Heart right ventricle (tissue), 16 donors: Measurements from ENCODE around the gene DOC2B. TPM values are rescaled to one million over a fixed set of nuclear protein-coding genes. Genes with fewer than 3 reads are reported as not detected.
"Not testable (repeated sequence)": the region's sequence is repeated elsewhere in the genome, so short reads cannot be mapped to it uniquely, and the experiment has no call there.

ENCODE experiments used
- ATAC-seq, 8 donors: fragments of 200-7000 bp; cut with Tn5 transposase; one replicate each; pipeline ENCODE4 v1.9.1; 2020; ENCODE audit warnings: mild to moderate bottlenecking in 8 of 8, moderate library complexity in 8 of 8, moderate number of reproducible peaks in 1 of 8
- DNase-seq, 2 donors: peaks; one replicate each; pipeline ENCODE4 v3.0.0-alpha.2; 2020
- H3K27ac ChIP-seq, 10 donors: fragments of 200-600 bp; sonication (generic) in 2 of 10; one replicate each; pipeline versions ENCODE4 v1.5.0 to v1.8.0; 2020 to 2022; ENCODE audit warnings: mild to moderate bottlenecking in 3 of 10
- H3K27me3 ChIP-seq, 7 donors: fragments of 200-600 bp; one replicate each; pipeline ENCODE4 v1.8.0; 2021 to 2022; ENCODE audit warnings: mild to moderate bottlenecking in 2 of 7
- H3K36me3 ChIP-seq, 9 donors: fragments of 200-600 bp; sonication (generic) in 1 of 9; one replicate each; pipeline versions ENCODE4 v1.5.0 to v1.8.0; 2020 to 2022; ENCODE audit warnings: mild to moderate bottlenecking in 2 of 9
- H3K4me1 ChIP-seq, 9 donors: fragments of 200-600 bp; sonication (generic) in 1 of 9; one replicate each; pipeline versions ENCODE4 v1.5.0 to v1.8.0; 2020 to 2022; ENCODE audit warnings: mild to moderate bottlenecking in 4 of 9
- H3K4me3 ChIP-seq, 10 donors: fragments of 200-600 bp; sonication (generic) in 2 of 10; one replicate each; pipeline versions ENCODE4 v1.5.0 to v1.8.0; 2020 to 2022; ENCODE audit warnings: mild to moderate bottlenecking in 7 of 10, moderate library complexity in 2 of 10
- H3K9me3 ChIP-seq, 11 donors: fragments of 200-600 bp in 10 of 11; sonication (generic) in 2 of 11; one replicate each; pipeline versions ENCODE4 v1.5.0 to v1.8.0; 2013 to 2022; ENCODE audit warnings: mild to moderate bottlenecking in 2 of 11, control low read depth in 1 of 11, moderate library complexity in 1 of 11
- WGBS, 2 donors: extraction: QIAGEN DNeasy Blood & Tissue Kit; methylation state at CpG; one replicate each; pipeline ENCODE4 v1.1.7; 2013; ENCODE audit warnings: inconsistent platforms in 1 of 2; 5-methylcytosine and 5-hydroxymethylcytosine counted together
- intact Hi-C, 10 donors: fragments of 100-400 bp; cut with DNase I; formaldehyde crosslinking; loops; one replicate each; pipeline versions ENCODE4 v1.11.1 to v1.14.2; 2022
- polyA plus RNA-seq, 2 donors: library from polyadenylated mRNA; stranded (reverse); fragments of 200-250 nt; gene quantifications; one replicate each; pipeline ENCODE4 v1.2.3, GENCODE V29; 2013
- total RNA-seq, 10 donors: library from RNA; stranded (reverse); fragmentation: NEBNext Ultra II Directional in 3 of 10; extraction: Animal tissue kit (Norgen Biotek cat#: 25700) in 3 of 10; gene quantifications; one replicate each; pipeline versions ENCODE4 v1.2.1 to v1.2.4, GENCODE V29; 2021 to 2023
- TF ChIP-seq, protein P1 (sequence below), 9 donors: fragments of 200-600 bp; sonication (generic) in 2 of 9; IDR thresholded peaks; one replicate each; pipeline versions ENCODE4 v1.5.0 to v1.8.0; 2021 to 2022; ENCODE audit warnings: antibody characterized with exemption in 9 of 9, mild to moderate bottlenecking in 5 of 9, moderate library complexity in 1 of 9
- donor health status: Arrhythmogenic right ventricular cardiomyopathy.
- donor health status: ischemic (EF 13 %, LVEDD 7.1; RV severe dilation, severe dysfunction).
- donor health status: healthy with polysubstance abuse.
- donor health status: DM: no; HTN: yes; CAD: no.
- donor health status: DM: no; HTN: no; CAD: no.
- donor health status: ischemic (EF 25% LVEDD 6.9; RV normal size, moderate dysfunction).
- donor health status: ischemic (EF 25% LVEDD 5.7; RV mildly dilated, moderate dysfunction).
- donor health status: healthy.
- donor health status: DM: yes; HTN: yes; CAD: no.
- donor health status: Ischemic cardiomyopathy.
- donor health status: ischemic (EF 35%, LVEDD 5.7; RV mildly dilated, moderate dysfunction).
- donor health status: nonischemic (EF 11% LVEDD 7.7; RV severe dilation, severe dysfunction).
- donor health status: DM: yes; HTN: yes; CAD: no.
- donor health status: PGD.
- donor health status: ischemic (EF 29% LVEDD 5.4; RV normal size, mild dysfunction).
- donor health status: nonischemic (EF 23%, LVEDD 6.1; RV moderate dilation, normal function).

Gene DOC2B
- total and polyA plus RNA-seq, 12 donors: 2.5 to 13.0 (median 4.6) TPM

DNA sequence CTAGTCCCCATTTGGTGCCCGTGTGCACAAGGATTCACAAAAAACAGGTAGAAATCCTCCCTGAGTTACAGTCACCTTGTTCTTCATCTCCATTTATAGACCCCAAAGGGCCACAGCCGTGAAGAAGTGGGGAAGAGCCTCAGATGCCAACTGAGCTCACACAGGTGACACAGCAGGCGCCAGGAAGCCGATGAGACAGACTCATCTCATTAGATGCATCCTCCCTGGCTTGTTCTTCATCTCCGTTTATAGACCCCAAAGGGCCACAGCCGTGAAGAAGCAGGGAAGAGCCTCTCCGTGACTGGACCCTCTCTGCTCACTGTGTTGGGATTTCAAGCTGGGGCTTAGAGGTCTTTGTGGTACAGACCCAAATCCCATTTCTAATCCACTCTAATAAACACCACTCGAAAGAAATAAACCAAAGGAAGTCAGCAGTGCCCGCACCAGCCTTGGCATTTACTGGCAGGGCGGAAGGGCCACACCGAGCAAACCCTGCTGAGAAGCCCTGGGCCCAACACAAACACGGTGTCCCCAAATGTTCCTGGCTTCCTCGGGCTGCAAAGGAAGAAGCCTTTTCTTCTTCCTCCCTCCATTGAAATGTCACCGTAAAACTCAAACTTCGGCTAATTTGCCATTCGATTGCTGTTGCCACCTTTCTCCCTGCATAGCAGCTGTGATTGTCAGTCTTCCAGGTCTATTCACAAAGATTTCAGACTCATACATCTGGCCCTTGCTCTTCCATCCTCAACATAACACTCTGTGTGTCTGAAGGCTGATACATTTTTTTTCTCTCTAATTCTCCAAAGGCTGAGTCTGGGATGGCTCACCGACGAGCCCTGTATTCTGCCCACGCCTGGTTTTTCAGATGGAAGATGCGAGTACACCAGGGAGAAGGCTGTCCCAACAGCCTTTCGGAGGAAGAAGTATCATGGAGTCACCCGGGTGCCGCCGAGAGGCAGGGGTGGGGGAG is 44.9 kb upstream of the DOC2B start:
- H3K27ac ChIP-seq: peak overlapping the region in 5 of 10 donors; percentile 19 to 75 (median 47)
- H3K9me3 ChIP-seq: no peaks in the 10 kb centered on the region
- intact Hi-C loops: no loop called here
- DNase-seq: no peak
- 77 to 82% methylated on average over 24 of the region's 24 CpGs for WGBS, 2 donors
- no peaks in the 10 kb centered on the region for H3K27me3 ChIP-seq
- H3K4me1 ChIP-seq: peaks cover 0 to 35% (median 9%) of the 10 kb centered on the region in 9 donors
- no peaks in the 10 kb centered on the region for H3K36me3 ChIP-seq
- peak in 1 of 8 donors; percentile 29 for ATAC-seq
- TF ChIP-seq, protein P1, sequence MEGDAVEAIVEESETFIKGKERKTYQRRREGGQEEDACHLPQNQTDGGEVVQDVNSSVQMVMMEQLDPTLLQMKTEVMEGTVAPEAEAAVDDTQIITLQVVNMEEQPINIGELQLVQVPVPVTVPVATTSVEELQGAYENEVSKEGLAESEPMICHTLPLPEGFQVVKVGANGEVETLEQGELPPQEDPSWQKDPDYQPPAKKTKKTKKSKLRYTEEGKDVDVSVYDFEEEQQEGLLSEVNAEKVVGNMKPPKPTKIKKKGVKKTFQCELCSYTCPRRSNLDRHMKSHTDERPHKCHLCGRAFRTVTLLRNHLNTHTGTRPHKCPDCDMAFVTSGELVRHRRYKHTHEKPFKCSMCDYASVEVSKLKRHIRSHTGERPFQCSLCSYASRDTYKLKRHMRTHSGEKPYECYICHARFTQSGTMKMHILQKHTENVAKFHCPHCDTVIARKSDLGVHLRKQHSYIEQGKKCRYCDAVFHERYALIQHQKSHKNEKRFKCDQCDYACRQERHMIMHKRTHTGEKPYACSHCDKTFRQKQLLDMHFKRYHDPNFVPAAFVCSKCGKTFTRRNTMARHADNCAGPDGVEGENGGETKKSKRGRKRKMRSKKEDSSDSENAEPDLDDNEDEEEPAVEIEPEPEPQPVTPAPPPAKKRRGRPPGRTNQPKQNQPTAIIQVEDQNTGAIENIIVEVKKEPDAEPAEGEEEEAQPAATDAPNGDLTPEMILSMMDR (IDR thresholded peaks at IDR 0.05): no peak
- no peak overlapping the region for H3K4me3 ChIP-seq

DNA sequence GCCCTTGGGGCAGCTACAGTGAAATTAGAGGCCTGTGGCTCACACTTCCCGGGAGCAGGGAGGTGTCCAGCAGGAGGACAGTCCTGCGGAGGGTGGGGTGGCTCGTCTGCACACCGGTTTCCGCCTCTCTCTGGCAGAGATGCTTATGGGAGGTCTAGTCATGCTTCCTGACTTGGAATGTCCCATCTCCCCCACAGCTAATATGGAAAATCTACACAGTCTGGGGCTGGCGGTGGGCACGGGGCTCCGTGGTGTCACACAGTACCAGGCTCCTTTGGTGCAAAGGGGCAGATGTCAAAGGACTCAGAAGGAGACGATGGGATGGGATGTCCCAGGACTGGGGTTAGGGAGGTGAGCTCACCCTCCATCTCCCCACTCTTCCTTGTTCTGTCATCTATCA is 44.1 kb upstream of the DOC2B start:
- H3K36me3 ChIP-seq: no peaks in the 10 kb centered on the region
- 71 to 74% methylated on average over 9 of the region's 9 CpGs for WGBS, 2 donors
- H3K4me3 ChIP-seq: no peak overlapping the region
- peaks cover 0 to 35% (median 9%) of the 10 kb centered on the region in 9 donors for H3K4me1 ChIP-seq
- DNase-seq (no peak), ATAC-seq (no peak)
- intact Hi-C loops: no loop called here
- no peaks in the 10 kb centered on the region for H3K27me3 ChIP-seq
- TF ChIP-seq, protein P1 (IDR thresholded peaks at IDR 0.05): no peak
- H3K27ac ChIP-seq: no peak overlapping the region
- no peaks in the 10 kb centered on the region for H3K9me3 ChIP-seq

DNA sequence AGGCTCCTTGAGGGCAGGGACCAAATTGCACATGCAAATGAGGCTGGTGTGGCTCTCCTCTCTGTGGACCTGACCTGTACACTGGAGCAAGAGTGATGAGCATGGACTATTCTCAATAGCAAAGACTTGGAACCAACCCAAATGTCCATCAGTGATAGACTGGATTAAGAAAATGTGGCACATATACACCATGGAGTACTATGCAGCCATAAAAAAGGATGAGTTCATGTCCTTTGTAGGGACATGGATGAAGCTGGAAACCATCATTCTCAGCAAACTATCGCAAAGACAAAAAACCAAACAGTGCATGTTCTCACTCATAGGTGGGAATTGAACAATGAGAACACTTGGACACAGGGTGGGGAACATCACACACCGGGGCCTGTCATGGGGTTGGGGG is 43.1 kb upstream of the DOC2B start:
- H3K4me3 ChIP-seq, H3K27ac ChIP-seq, H3K9me3 ChIP-seq, H3K36me3 ChIP-seq, ATAC-seq, DNase-seq, H3K27me3 ChIP-seq, intact Hi-C loops: not testable (repeated sequence)
- peaks cover 0 to 30% (median 7%) of the 10 kb centered on the region in 9 donors for H3K4me1 ChIP-seq
- WGBS, 2 donors: 93 to 98% methylated on average over 2 of the region's 2 CpGs

DNA sequence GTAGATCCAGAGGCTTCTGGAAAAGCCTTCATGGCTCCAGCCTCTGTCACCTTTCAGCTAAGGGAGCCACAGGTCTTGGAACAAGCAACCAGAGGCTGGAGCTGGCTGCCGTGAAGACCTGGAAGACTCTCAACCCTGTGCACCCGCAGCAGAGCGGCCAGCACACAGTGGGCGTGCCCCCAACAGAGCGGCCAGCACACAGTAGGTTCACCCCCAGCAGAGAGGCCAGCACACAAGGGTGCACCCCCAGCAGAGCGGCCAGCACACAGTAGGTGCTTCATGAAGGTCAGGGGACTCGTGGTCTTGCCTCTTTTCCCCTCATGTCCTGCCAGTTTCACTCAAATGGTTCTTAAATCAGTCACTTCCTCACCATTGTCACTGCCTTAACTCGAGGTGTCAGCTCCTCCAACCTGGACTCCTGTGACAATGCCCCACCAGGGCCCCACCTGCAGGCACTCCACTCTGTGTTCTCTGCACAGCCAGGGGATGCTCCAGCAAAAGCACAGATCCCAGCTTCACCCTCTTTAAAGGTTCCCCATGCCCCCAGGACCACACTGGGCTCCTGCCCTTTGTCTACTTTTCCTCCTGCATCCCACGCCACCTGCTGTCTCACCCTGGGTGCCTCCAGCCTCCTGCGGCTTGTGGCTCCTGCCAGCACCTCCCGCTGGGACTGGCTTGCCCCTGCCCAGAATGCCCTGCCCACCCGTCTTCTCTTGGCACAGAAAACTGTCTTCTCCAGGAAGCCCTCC is 42.4 kb upstream of the DOC2B start:
- DNase-seq (no peak), ATAC-seq (peak in 1 of 8 donors; percentile 56)
- no peak overlapping the region for H3K27ac ChIP-seq
- peaks cover 0 to 26% (median 0%) of the 10 kb centered on the region in 9 donors for H3K4me1 ChIP-seq
- H3K4me3 ChIP-seq: no peak overlapping the region
- H3K9me3 ChIP-seq: no peaks in the 10 kb centered on the region
- no peaks in the 10 kb centered on the region for H3K27me3 ChIP-seq
- intact Hi-C loops: no loop called here
- TF ChIP-seq, protein P1 (IDR thresholded peaks at IDR 0.05): no peak
- H3K36me3 ChIP-seq: no peaks in the 10 kb centered on the region
- WGBS, 2 donors: 79 to 87% methylated on average over 12 of the region's 12 CpGs
